ENCODE data around the gene TENM3. TPM values are rescaled to one million over a fixed set of nuclear protein-coding genes. Genes with fewer than 3 reads are reported as not detected.

The TENM3 gene
- polyA plus RNA-seq, 12 donors = 15.7 to 33.0 (median 18.3) TPM; not detected in 1

- peak; percentile 62 for DNase-seq
These were observed 206.2 kb downstream of the TENM3 start for GRCh38 chr4:182449186-182449929.

GRCh38 chr4:182449930-182450439 lies 206.8 kb downstream of the TENM3 start:
- peak; percentile 40 for DNase-seq

- no peak for DNase-seq
These were observed 208.2 kb downstream of the TENM3 start for GRCh38 chr4:182451441-182451840.

GRCh38 chr4:182453830-182454229 lies 210.6 kb downstream of the TENM3 start:
- no peak for DNase-seq

GRCh38 chr4:182454440-182455013 lies 211.3 kb downstream of the TENM3 start:
- no peak for DNase-seq

- DNase-seq = no peak
These were observed 221.9 kb downstream of the TENM3 start for GRCh38 chr4:182465114-182465513.

GRCh38 chr4:182465979-182466378 lies 222.8 kb downstream of the TENM3 start:
- DNase-seq = no peak

- DNase-seq = no peak
These were observed 227.0 kb downstream of the TENM3 start for GRCh38 chr4:182470215-182470614.

GRCh38 chr4:182475539-182475938 lies 232.3 kb downstream of the TENM3 start:
- DNase-seq = no peak

GRCh38 chr4:182478475-182478874 lies 235.3 kb downstream of the TENM3 start:
- DNase-seq = peak; percentile 31

- DNase-seq = no peak
These were observed 240.5 kb downstream of the TENM3 start for GRCh38 chr4:182483685-182484084.

- no peak for DNase-seq
These were observed 243.7 kb downstream of the TENM3 start for GRCh38 chr4:182486881-182487280.

- DNase-seq = peak; percentile 20
These were observed 245.7 kb downstream of the TENM3 start for GRCh38 chr4:182488896-182489295.

- DNase-seq = no peak
These were observed 246.4 kb downstream of the TENM3 start for GRCh38 chr4:182489607-182490006.

GRCh38 chr4:182491719-182492118 lies 248.5 kb downstream of the TENM3 start:
- DNase-seq = no peak

- peak; percentile 25 for DNase-seq
These were observed 249.2 kb downstream of the TENM3 start for GRCh38 chr4:182492423-182492822.

- no peak for DNase-seq
These were observed 250.2 kb downstream of the TENM3 start for GRCh38 chr4:182493377-182493776.

GRCh38 chr4:182494103-182494502 lies 250.9 kb downstream of the TENM3 start:
- no peak for DNase-seq

GRCh38 chr4:182495031-182495430 lies 251.8 kb downstream of the TENM3 start:
- no peak for DNase-seq

GRCh38 chr4:182495645-182496385 lies 252.6 kb downstream of the TENM3 start:
- DNase-seq = no peak

- DNase-seq = no peak
These were observed 253.2 kb downstream of the TENM3 start for GRCh38 chr4:182496408-182496807.

GRCh38 chr4:182502064-182502463 lies 258.9 kb downstream of the TENM3 start:
- DNase-seq = no peak

- DNase-seq = no peak
These were observed 261.3 kb downstream of the TENM3 start for GRCh38 chr4:182504463-182504862.
